HepG2 (cell line): ENCODE measurements around the gene KRTAP27-1. TPM values are rescaled to one million over a fixed set of nuclear protein-coding genes. Genes with fewer than 3 reads are reported as not detected.

Experiments used
- ATAC-seq: fragments of 200-7000 bp; cut with Tn5 transposase; 3 replicates; pipeline ENCODE4 v1.9.1; 2020; ENCODE audit warnings: mild to moderate bottlenecking, moderate library complexity
- BruUV-seq: library from RNA; stranded (reverse); fragments of 400-500 nt; replicated peaks from 2 replicates; lab custom pipeline; 2021; lab: Mats Ljungman, UMichigan
- CTCF ChIA-PET: fragments of 300-600 bp; formaldehyde crosslinking; extraction: SDS; loops from one replicate; lab custom pipeline; 2021; ENCODE audit warnings: low total read pairs, inconsistent platforms, low intra/inter-chr PET ratio; lab: Yijun Ruan, JAX
- POLR2A ChIA-PET: fragments of 350-600 bp; sonication (Branson Sonifier 250); formaldehyde crosslinking; loops from one replicate; lab custom pipeline; 2020; ENCODE audit warnings: antibody characterized with exemption, inconsistent platforms; lab: Yijun Ruan, JAX
- DNase-seq: peaks from one replicate; pipeline ENCODE4 v3.0.0-alpha.2; 2015; ENCODE audit warnings: low spot score
- FAIRE-seq: peaks from 3 replicates; lab custom pipeline; 2011; peaks lifted over from hg19 to GRCh38; lab: Jason Lieb, UNC
- H2AFZ ChIP-seq: one replicate; pipeline ENCODE4 v1.6.1; 2011; ENCODE audit warnings: low read length, inconsistent platforms
- H3K27ac ChIP-seq: fragments of 300-600 bp; 3 replicates; pipeline ENCODE4 v1.8.0; 2011; ENCODE audit warnings: mixed run types, mild to moderate bottlenecking, mixed read lengths, low read length, inconsistent platforms; ENCODE audit not compliant: insufficient read depth; ENCODE audit errors: extremely low read length
- H3K27me3 ChIP-seq, 2 experiments: fragments of 200-600 bp in 1 of 2; 2 replicates in 1 of 2; 3 replicates in 1 of 2; pipeline versions ENCODE4 v1.6.0 to v1.8.0; 2011; ENCODE audit warnings: low read length in 2 of 2, mild to moderate bottlenecking in 2 of 2, moderate library complexity in 2 of 2, inconsistent platforms in 1 of 2; ENCODE audit not compliant: insufficient read depth in 2 of 2, control insufficient read depth in 1 of 2
- H3K36me3 ChIP-seq, 2 experiments: fragments of 200-600 bp in 1 of 2; replicated peaks in 1 of 2; 2 replicates in 1 of 2; 3 replicates in 1 of 2; pipeline versions ENCODE4 v1.5.1 to v1.8.0; 2011; ENCODE audit warnings: low read length in 2 of 2, inconsistent platforms in 1 of 2; ENCODE audit not compliant: insufficient read depth in 2 of 2, control insufficient read depth in 1 of 2
- H3K4me1 ChIP-seq: 2 replicates; pipeline ENCODE4 v1.5.1; 2012; ENCODE audit warnings: low read length, inconsistent platforms; ENCODE audit not compliant: insufficient read depth
- H3K4me2 ChIP-seq: 2 replicates; pipeline ENCODE4 v1.6.0; 2011; ENCODE audit warnings: low read depth, low read length, inconsistent platforms
- H3K4me3 ChIP-seq, 3 experiments: fragments of 200-600 bp in 1 of 3; sonication (generic), shearing (Covaris generic) in 1 of 3; replicated peaks in 1 of 3; 2 replicates each; pipeline ENCODE4 v1.5.1; 2011 to 2016; ENCODE audit warnings: low read length in 3 of 3, inconsistent platforms in 2 of 3, low read depth in 2 of 3, mild to moderate bottlenecking in 2 of 3, control low read depth in 1 of 3, mixed read lengths in 1 of 3; ENCODE audit not compliant: insufficient read depth in 1 of 3
- H3K79me2 ChIP-seq: one replicate; pipeline ENCODE4 v1.6.1; 2011; ENCODE audit warnings: low read length, inconsistent platforms; ENCODE audit not compliant: insufficient read depth
- H3K9ac ChIP-seq: 2 replicates; pipeline ENCODE4 v1.6.0; 2011; ENCODE audit warnings: mild to moderate bottlenecking, low read depth, low read length, inconsistent platforms; ENCODE audit not compliant: insufficient read depth
- H3K9me3 ChIP-seq: 2 replicates; pipeline ENCODE4 v1.5.1; 2012; ENCODE audit warnings: mild to moderate bottlenecking, low read length
- H4K20me1 ChIP-seq: 2 replicates; pipeline ENCODE4 v1.6.0; 2011; ENCODE audit warnings: inconsistent platforms, mild to moderate bottlenecking, low read length, moderate library complexity; ENCODE audit not compliant: insufficient read depth
- ATF7 ChIP-seq, 2 experiments: fragments of 450-650 bp in 1 of 2; sonication (generic) in 1 of 2; formaldehyde crosslinking in 1 of 2; IDR thresholded peaks; 2 replicates each; pipeline versions ENCODE4 v1.4.0 to v1.6.1; 2016 to 2020; ENCODE audit warnings: antibody characterized with exemption in 1 of 2, mild to moderate bottlenecking in 1 of 2, missing genetic modification reagents in 1 of 2
- CREB1 ChIP-seq, 2 experiments: fragments of 450-650 bp in 1 of 2; IDR thresholded peaks; 2 replicates each; pipeline ENCODE4 v1.6.1; 2016 to 2017; ENCODE audit warnings: control low read depth in 1 of 2, mild to moderate bottlenecking in 1 of 2, missing compliant biosample characterization in 1 of 2, missing genetic modification characterization in 1 of 2
- FOXA1 ChIP-seq, 2 experiments: fragments of 450-650 bp in 1 of 2; sonication (generic) in 1 of 2; formaldehyde crosslinking in 1 of 2; IDR thresholded peaks; 2 replicates each; pipeline versions ENCODE4 v1.4.0 to v1.6.1; 2016 to 2020; ENCODE audit warnings: missing genetic modification reagents in 1 of 2
- GATAD1 ChIP-seq: IDR thresholded peaks from 2 replicates; pipeline ENCODE4 v1.6.1; 2016; ENCODE audit warnings: missing genetic modification reagents, missing compliant biosample characterization
- HES4 ChIP-seq: sonication (generic); formaldehyde crosslinking; IDR thresholded peaks from 2 replicates; pipeline ENCODE4 v1.9.0; 2021; ENCODE audit warnings: mild to moderate bottlenecking, missing genetic modification reagents, borderline replicate concordance
- MAFF ChIP-seq: IDR thresholded peaks from 2 replicates; pipeline ENCODE4 v1.6.1; 2011; ENCODE audit warnings: low read depth, low read length, improper control_type of control experiment
- ZFP41 ChIP-seq: sonication (generic); formaldehyde crosslinking; IDR thresholded peaks from 2 replicates; pipeline ENCODE4 v1.4.0; 2020; ENCODE audit warnings: mild to moderate bottlenecking, missing genetic modification reagents, borderline replicate concordance
- ZNF253 ChIP-seq: sonication (generic); formaldehyde crosslinking; IDR thresholded peaks from 2 replicates; pipeline ENCODE4 v1.8.0; 2022; ENCODE audit warnings: mild to moderate bottlenecking, missing genetic modification reagents, borderline replicate concordance
- WGBS: methylation state at CpG from one replicate; pipeline ENCODE4 v1.1.6; 2017; ENCODE audit warnings: low lambda C conversion rate; 5-methylcytosine and 5-hydroxymethylcytosine counted together
- in situ Hi-C: cut with HindIII; loops from 2 replicates; pipeline ENCODE4 v1.10.0; 2017; ENCODE audit warnings: low pct_unique_long_range_greater_than_20kb; ENCODE audit not compliant: extremely low pct_ligation_motif_present
- intact Hi-C: fragments of 100-400 bp; cut with micrococcal nuclease; formaldehyde crosslinking; loops from one replicate; pipeline ENCODE4 v1.10.0; 2022; ENCODE audit not compliant: unreplicated experiment
- polyA plus RNA-seq, 8 experiments: library from polyadenylated mRNA; depleted of rRNA in 3 of 8; stranded (reverse) in 7 of 8; unstranded in 1 of 8; fragments of >200 nt; fragmentation: Illumina TruSeq in 4 of 8; extraction: Trizol in 4 of 8; gene quantifications; 2 replicates each; pipeline versions ENCODE4 v1.2.1 to v1.2.3, GENCODE V29; 2011 to 2016; ENCODE audit warnings: low read depth in 4 of 8, missing spikeins in 1 of 8, mixed read lengths in 1 of 8; ENCODE audit not compliant: insufficient read depth in 1 of 8
- total RNA-seq, 5 experiments: library from RNA; depleted of rRNA; stranded (reverse); fragments of >200 nt; fragmentation: Illumina TruSeq; extraction: Trizol; gene quantifications; 2 replicates each; pipeline ENCODE4 v1.2.3, GENCODE V29; 2016; ENCODE audit warnings: low read depth in 1 of 5

The KRTAP27-1 gene
- total and polyA plus RNA-seq, 2 of the 13 experiments (the other 11 are each of a cell fraction or from before 2014, with no cell fraction given) = not detected

DNA sequence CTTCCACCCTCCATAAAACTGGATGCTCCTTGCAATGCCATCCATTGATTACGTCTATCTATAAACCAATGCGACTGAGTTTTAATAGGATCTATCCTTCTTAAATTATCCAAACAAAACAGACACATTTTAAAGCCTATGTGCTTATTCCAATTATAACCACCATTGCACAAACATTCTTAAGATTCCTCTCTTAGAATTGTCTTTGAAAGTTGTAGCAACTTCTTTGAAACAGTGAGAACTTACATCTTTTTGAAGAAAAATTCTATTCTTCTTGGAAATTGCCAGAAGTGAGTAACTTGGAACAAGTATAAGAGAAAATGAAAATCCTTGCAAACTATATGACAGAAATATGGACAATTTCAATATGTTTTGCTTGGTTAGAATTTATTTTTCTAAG, 17.3 kb downstream of the KRTAP27-1 start, which contains the start of gene KRTAP26-1 (continued):
- TF ChIP-seq HES4 (CRISPR knock-in tag) = no peak
- TF ChIP-seq GATAD1 (CRISPR knock-in tag) = no peak
- no peak for TF ChIP-seq FOXA1 (IDR thresholded peaks at IDR 0.05)
- no peak for TF ChIP-seq FOXA1 (CRISPR knock-in tag; IDR thresholded peaks at IDR 0.05)
- TF ChIP-seq ZNF253 (CRISPR knock-in tag) = no peak
- no peak for TF ChIP-seq MAFF

DNA sequence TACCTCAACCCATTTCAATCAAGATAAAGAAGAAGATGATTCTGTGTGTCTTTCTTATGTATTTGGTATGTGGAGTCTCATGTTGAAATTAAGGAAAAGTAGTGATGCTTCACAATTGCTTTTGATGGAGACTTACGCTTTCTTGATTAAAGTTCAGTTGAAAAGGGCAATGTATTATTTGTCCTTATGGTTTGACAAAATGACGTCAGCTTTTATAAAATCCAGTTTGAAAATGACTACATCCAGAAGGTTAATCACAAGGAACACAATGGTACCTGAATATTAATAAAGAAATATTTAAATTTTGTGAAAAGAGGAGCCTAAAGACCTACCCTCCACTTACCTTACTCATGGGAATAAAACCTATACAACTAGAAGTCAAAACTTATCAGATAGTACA, 21.8 kb downstream of the KRTAP27-1 start:
- no peak overlapping the region for H3K9ac ChIP-seq
- H4K20me1 ChIP-seq = no peaks in the 10 kb centered on the region
- ATAC-seq (no peak), DNase-seq (no peak), FAIRE-seq (no peak)
- BruUV-seq = no TSS peak
- H3K27me3 ChIP-seq = no peaks in the 10 kb centered on the region
- POLR2A ChIA-PET = no interaction called here
- no peak overlapping the region for H3K27ac ChIP-seq
- H3K4me3 ChIP-seq = no peak overlapping the region
- in situ Hi-C loops = no loop called here
- 2% methylated on average over 2 of the region's 2 CpGs for WGBS
- H3K4me1 ChIP-seq = no peaks in the 10 kb centered on the region
- peaks cover 93% of the 10 kb centered on the region for H3K9me3 ChIP-seq
- H2AFZ ChIP-seq = no peak overlapping the region
- no peak overlapping the region for H3K4me2 ChIP-seq
- peak; percentile 89 for TF ChIP-seq ATF7 (IDR thresholded peaks at IDR 0.05)
- no peak for TF ChIP-seq ATF7 (CRISPR knock-in tag; IDR thresholded peaks at IDR 0.05)
- TF ChIP-seq CREB1 (IDR thresholded peaks at IDR 0.05) = peak; percentile 76
- no peak for TF ChIP-seq CREB1 (CRISPR knock-in tag; IDR thresholded peaks at IDR 0.05)
- no peak for TF ChIP-seq ZFP41 (CRISPR knock-in tag)
- H3K36me3 ChIP-seq = no peaks in the 10 kb centered on the region
- CTCF ChIA-PET = no interaction called here
- intact Hi-C loops = no loop called here
- no peaks in the 10 kb centered on the region for H3K79me2 ChIP-seq
